Prostate gland (tissue), 2 donors: ENCODE data around the gene RECQL5.

Experiments used
- CTCF ChIP-seq, 4 experiments: fragments of 200-600 bp in 2 of 4; fragments of 450-650 bp in 2 of 4; sonication (generic) in 2 of 4; IDR thresholded peaks; 1 replicate in 3 of 4; 2 replicates in 1 of 4; pipeline ENCODE4 v1.5.1; 2016 to 2019; ENCODE audit warnings: antibody characterized with exemption in 4 of 4, mild to moderate bottlenecking in 2 of 4, moderate library complexity in 2 of 4
- POLR2A ChIP-seq: fragments of 450-650 bp; IDR thresholded peaks from one replicate; pipeline ENCODE4 v1.6.1; 2016; ENCODE audit warnings: antibody characterized with exemption, mild to moderate bottlenecking

- TF ChIP-seq CTCF (IDR thresholded peaks at IDR 0.05) (no peak), POLR2A (no peak)
Measured at GRCh38 chr17:75634376-75634740, 32.6 kb downstream of the RECQL5 start.
